Left lung (tissue), 10 donors: Measurements from ENCODE around the gene HDAC9. TPM values are rescaled to one million over a fixed set of nuclear protein-coding genes. Genes with fewer than 3 reads are reported as not detected.
"Not testable (repeated sequence)": the region's sequence is repeated elsewhere in the genome, so short reads cannot be mapped to it uniquely, and the experiment has no call there.

Experiments used
- ATAC-seq: fragments of 200-7000 bp; cut with Tn5 transposase; one replicate; pipeline ENCODE4 v1.9.1; 2020; ENCODE audit warnings: moderate library complexity
- DNase-seq, 4 donors: peaks; one replicate each; pipeline ENCODE4 v3.0.0-alpha.2; 2013 to 2020
- H3K27ac ChIP-seq, 2 donors: fragments of 200-600 bp; sonication (generic) in 1 of 2; one replicate each; pipeline versions ENCODE4 v1.5.0 to v1.8.0; 2020 to 2021
- H3K27me3 ChIP-seq, 2 donors: fragments of 200-600 bp; sonication (generic) in 1 of 2; one replicate each; pipeline versions ENCODE4 v1.5.0 to v1.8.0; 2020 to 2021
- H3K36me3 ChIP-seq, 2 donors: fragments of 200-600 bp; sonication (generic) in 1 of 2; one replicate each; pipeline versions ENCODE4 v1.5.0 to v1.8.0; 2020 to 2021
- H3K4me1 ChIP-seq, 2 donors: fragments of 200-600 bp; one replicate each; pipeline ENCODE4 v1.8.0; 2021
- H3K4me3 ChIP-seq, 2 donors: fragments of 200-600 bp; sonication (generic) in 1 of 2; one replicate each; pipeline versions ENCODE4 v1.5.0 to v1.8.0; 2020 to 2021; ENCODE audit warnings: mild to moderate bottlenecking in 1 of 2
- H3K9me3 ChIP-seq, 2 donors: fragments of 200-600 bp; sonication (generic) in 1 of 2; one replicate each; pipeline versions ENCODE4 v1.5.0 to v1.8.0; 2020 to 2021
- intact Hi-C, 2 donors: fragments of 100-400 bp; cut with DNase I; formaldehyde crosslinking; loops; one replicate each; pipeline versions ENCODE4 v1.11.2 to v1.14.2; 2022
- polyA plus RNA-seq, 6 donors: library from polyadenylated mRNA; unstranded; fragments of 120-200 nt; gene quantifications; one replicate each; pipeline ENCODE4 v1.2.1, GENCODE V29; 2013; ENCODE audit not compliant: insufficient read length in 6 of 6
- total RNA-seq, 2 donors: library from RNA; stranded (reverse); fragmentation: NEBNext Ultra II Directional; extraction: Animal tissue kit (Norgen Biotek cat#: 25700); gene quantifications; one replicate each; pipeline ENCODE4 v1.2.1, GENCODE V29; 2021
- TF ChIP-seq, protein P1 (sequence below), 2 donors: fragments of 200-600 bp; sonication (generic) in 1 of 2; IDR thresholded peaks; one replicate each; pipeline versions ENCODE4 v1.5.0 to v1.8.0; 2021; ENCODE audit warnings: antibody characterized with exemption in 2 of 2
- donor health status: DM: no; HTN: yes; CAD: no.
- donor health status: DM: no; HTN: no; CAD: no.

The HDAC9 gene
- total and polyA plus RNA-seq, 8 donors = 6.7 to 13.2 (median 9.6) TPM

DNA sequence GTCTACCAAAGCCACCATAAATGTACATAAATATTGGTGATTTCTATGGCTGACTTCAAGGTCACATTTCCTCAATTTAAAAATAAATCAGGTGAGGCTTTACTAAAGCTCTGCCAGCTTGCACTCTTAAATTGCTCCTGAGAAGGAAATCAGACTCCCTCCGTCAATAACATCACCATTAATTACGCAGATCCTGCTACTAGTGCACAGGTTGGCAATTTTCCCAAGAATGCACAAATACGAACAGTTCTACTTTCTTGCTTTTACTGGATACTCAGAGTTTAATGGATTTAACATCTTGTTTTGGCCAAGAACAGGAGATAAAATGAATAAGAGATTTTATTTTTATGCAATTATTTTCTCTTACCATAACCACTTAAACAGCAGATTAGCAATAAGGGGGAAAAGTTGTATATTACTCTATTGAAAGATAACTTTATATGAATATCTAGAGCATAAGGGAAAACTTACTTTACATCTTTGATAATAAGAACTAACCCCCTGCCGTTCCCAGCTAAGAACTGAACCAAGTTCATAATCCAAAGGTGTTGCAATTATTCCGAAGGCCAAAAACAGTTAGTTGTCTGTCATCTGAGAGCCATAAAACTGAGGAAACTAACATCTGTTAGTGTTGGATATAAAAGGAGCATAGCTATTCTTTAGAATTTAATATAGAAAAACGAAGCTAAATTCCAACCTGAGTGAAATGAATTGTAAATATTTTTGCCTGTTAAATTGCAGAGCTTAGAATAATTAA, 481.3 kb downstream of the HDAC9 start:
- no peak for ATAC-seq
- H3K4me1 ChIP-seq = no peaks in the 10 kb centered on the region
- no peak overlapping the region for H3K4me3 ChIP-seq
- intact Hi-C loops = no loop called here
- H3K27me3 ChIP-seq = no peaks in the 10 kb centered on the region
- peaks cover 0 to 7% of the 10 kb centered on the region in 2 donors for H3K9me3 ChIP-seq
- TF ChIP-seq, protein P1, sequence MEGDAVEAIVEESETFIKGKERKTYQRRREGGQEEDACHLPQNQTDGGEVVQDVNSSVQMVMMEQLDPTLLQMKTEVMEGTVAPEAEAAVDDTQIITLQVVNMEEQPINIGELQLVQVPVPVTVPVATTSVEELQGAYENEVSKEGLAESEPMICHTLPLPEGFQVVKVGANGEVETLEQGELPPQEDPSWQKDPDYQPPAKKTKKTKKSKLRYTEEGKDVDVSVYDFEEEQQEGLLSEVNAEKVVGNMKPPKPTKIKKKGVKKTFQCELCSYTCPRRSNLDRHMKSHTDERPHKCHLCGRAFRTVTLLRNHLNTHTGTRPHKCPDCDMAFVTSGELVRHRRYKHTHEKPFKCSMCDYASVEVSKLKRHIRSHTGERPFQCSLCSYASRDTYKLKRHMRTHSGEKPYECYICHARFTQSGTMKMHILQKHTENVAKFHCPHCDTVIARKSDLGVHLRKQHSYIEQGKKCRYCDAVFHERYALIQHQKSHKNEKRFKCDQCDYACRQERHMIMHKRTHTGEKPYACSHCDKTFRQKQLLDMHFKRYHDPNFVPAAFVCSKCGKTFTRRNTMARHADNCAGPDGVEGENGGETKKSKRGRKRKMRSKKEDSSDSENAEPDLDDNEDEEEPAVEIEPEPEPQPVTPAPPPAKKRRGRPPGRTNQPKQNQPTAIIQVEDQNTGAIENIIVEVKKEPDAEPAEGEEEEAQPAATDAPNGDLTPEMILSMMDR (IDR thresholded peaks at IDR 0.05) = no peak
- H3K27ac ChIP-seq = no peak overlapping the region
- DNase-seq = no peak
- no peaks in the 10 kb centered on the region for H3K36me3 ChIP-seq

GRCh38 chr7:18978108-18978495, 482.6 kb downstream of the HDAC9 start:
- intact Hi-C loops = no loop called here
- Histone ChIP-seq H3K4me3 (no peak overlapping the region), H3K9me3 (peaks cover 0 to 7% of the 10 kb centered on the region in 2 donors), H3K27ac (no peak overlapping the region), H3K27me3 (no peaks in the 10 kb centered on the region), H3K36me3 (no peaks in the 10 kb centered on the region), H3K4me1 (no peaks in the 10 kb centered on the region)
- DNase-seq (no peak), ATAC-seq (peak; percentile 52)
- TF ChIP-seq, protein P1 (IDR thresholded peaks at IDR 0.05) = no peak

GRCh38 chr7:18990700-18991099, 495.2 kb downstream of the HDAC9 start:
- intact Hi-C loops, H3K27me3 ChIP-seq, H3K36me3 ChIP-seq, H3K9me3 ChIP-seq, H3K4me3 ChIP-seq, DNase-seq, H3K4me1 ChIP-seq, H3K27ac ChIP-seq, ATAC-seq: not testable (repeated sequence)

- Histone ChIP-seq H3K27ac (no peak overlapping the region), H3K4me3 (no peak overlapping the region), H3K36me3 (no peaks in the 10 kb centered on the region), H3K27me3 (no peaks in the 10 kb centered on the region), H3K9me3 (peaks cover 0 to 7% of the 10 kb centered on the region in 2 donors), H3K4me1 (no peaks in the 10 kb centered on the region)
- TF ChIP-seq, protein P1 (IDR thresholded peaks at IDR 0.05) = no peak
- no peak for ATAC-seq
- intact Hi-C loops = no loop called here
- no peak for DNase-seq
These were observed 498.6 kb downstream of the HDAC9 start for GRCh38 chr7:18993933-18994668.

GRCh38 chr7:18995270-18995671, 499.7 kb downstream of the HDAC9 start:
- no peak for ATAC-seq
- H3K4me1 ChIP-seq = no peaks in the 10 kb centered on the region
- H3K27me3 ChIP-seq = no peaks in the 10 kb centered on the region
- TF ChIP-seq, protein P1 (IDR thresholded peaks at IDR 0.05) = no peak
- no peak for DNase-seq
- H3K36me3 ChIP-seq = no peaks in the 10 kb centered on the region
- H3K4me3 ChIP-seq = no peak overlapping the region
- H3K27ac ChIP-seq = no peak overlapping the region
- intact Hi-C loops = no loop called here
- peaks cover 0 to 5% of the 10 kb centered on the region in 2 donors for H3K9me3 ChIP-seq
